Caco-2 (cell line): ENCODE data around the gene CRTC3. TPM values are rescaled to one million over a fixed set of nuclear protein-coding genes. Genes with fewer than 3 reads are reported as not detected.
"Not testable (repeated sequence)": the region's sequence is repeated elsewhere in the genome, so short reads cannot be mapped to it uniquely, and the experiment has no call there.

Experiments
- BruUV-seq: library from RNA; stranded (reverse); fragments of 400-500 nt; replicated peaks from 2 replicates; lab custom pipeline; 2021; lab: Mats Ljungman, UMichigan
- CTCF ChIA-PET: fragments of 300-600 bp; sonication (Branson Sonifier 250); formaldehyde crosslinking; loops from one replicate; lab custom pipeline; 2022; ENCODE audit warnings: antibody characterized with exemption; lab: Charles Lee
- POLR2A ChIA-PET: fragments of 300-600 bp; sonication (Branson Sonifier 250); formaldehyde crosslinking; loops from one replicate; lab custom pipeline; 2022; ENCODE audit warnings: antibody characterized with exemption; lab: Charles Lee
- DNase-seq, 2 experiments: peaks; one replicate each; pipeline versions ENCODE4 v3.0.0 to v3.0.0-alpha.2; 2020 to 2022
- H3K27me3 ChIP-seq: replicated peaks from 2 replicates; pipeline ENCODE4 v1.6.0; 2011; ENCODE audit warnings: low read length; ENCODE audit not compliant: control insufficient read depth, insufficient read depth
- H3K36me3 ChIP-seq: 2 replicates; pipeline ENCODE4 v1.5.1; 2011; ENCODE audit warnings: low read length; ENCODE audit not compliant: control insufficient read depth, insufficient read depth
- H3K4me1 ChIP-seq: fragments of 250-450 bp; sonication (Bioruptor Pico); 2 replicates; pipeline ENCODE4 v1.5.1; 2020; ENCODE audit warnings: mild to moderate bottlenecking
- H3K4me3 ChIP-seq: 2 replicates; pipeline ENCODE4 v1.5.1; 2011; ENCODE audit warnings: low read depth, mild to moderate bottlenecking, control low read depth, low read length
- H3K9me3 ChIP-seq: fragments of 250-450 bp; sonication (Bioruptor Pico); 2 replicates; pipeline ENCODE4 v1.5.1; 2020; ENCODE audit warnings: mild to moderate bottlenecking, moderate library complexity
- H3K27ac Mint-ChIP-seq: one replicate; pipeline ENCODE4 v1.8.0; 2022; ENCODE audit warnings: mixed read lengths; ENCODE audit not compliant: unreplicated experiment
- H3K27me3 Mint-ChIP-seq: one replicate; pipeline ENCODE4 v1.8.0; 2022; ENCODE audit warnings: mixed read lengths; ENCODE audit not compliant: insufficient read depth, unreplicated experiment
- H3K36me3 Mint-ChIP-seq: one replicate; pipeline ENCODE4 v1.8.0; 2022; ENCODE audit warnings: mild to moderate bottlenecking, mixed read lengths; ENCODE audit not compliant: insufficient read depth, unreplicated experiment
- H3K4me1 Mint-ChIP-seq: one replicate; pipeline ENCODE4 v1.8.0; 2022; ENCODE audit warnings: low read depth, mixed read lengths; ENCODE audit not compliant: unreplicated experiment
- H3K4me3 Mint-ChIP-seq: one replicate; pipeline ENCODE4 v1.8.0; 2022; ENCODE audit warnings: mild to moderate bottlenecking, moderate library complexity, mixed read lengths; ENCODE audit not compliant: unreplicated experiment
- H3K9me3 Mint-ChIP-seq: one replicate; pipeline ENCODE4 v1.8.0; 2022; ENCODE audit warnings: mixed read lengths; ENCODE audit not compliant: unreplicated experiment
- intact Hi-C: fragments of 100-400 bp; cut with micrococcal nuclease; formaldehyde crosslinking; loops from one replicate; pipeline ENCODE4 v1.10.0; 2022; ENCODE audit not compliant: unreplicated experiment
- total RNA-seq: library from RNA; stranded (reverse); gene quantifications from 2 replicates; pipeline ENCODE4 v1.2.3, GENCODE V29; 2022
- TF ChIP-seq, protein P1 (sequence below), 2 experiments: fragments of 200-600 bp in 1 of 2; IDR thresholded peaks; 1 replicate in 1 of 2; 2 replicates in 1 of 2; pipeline versions ENCODE4 v1.5.1 to v1.8.0; 2011 to 2022; ENCODE audit warnings: antibody characterized with exemption in 1 of 2, control low read depth in 1 of 2, inconsistent platforms in 1 of 2, low read depth in 1 of 2, low read length in 1 of 2, mild to moderate bottlenecking in 1 of 2, moderate library complexity in 1 of 2; ENCODE audit not compliant: insufficient read depth in 1 of 2, severe bottlenecking in 1 of 2, unreplicated experiment in 1 of 2

CRTC3 gene
- total RNA-seq, 1 experiment from 2014 or later, result 35.0 TPM

DNA sequence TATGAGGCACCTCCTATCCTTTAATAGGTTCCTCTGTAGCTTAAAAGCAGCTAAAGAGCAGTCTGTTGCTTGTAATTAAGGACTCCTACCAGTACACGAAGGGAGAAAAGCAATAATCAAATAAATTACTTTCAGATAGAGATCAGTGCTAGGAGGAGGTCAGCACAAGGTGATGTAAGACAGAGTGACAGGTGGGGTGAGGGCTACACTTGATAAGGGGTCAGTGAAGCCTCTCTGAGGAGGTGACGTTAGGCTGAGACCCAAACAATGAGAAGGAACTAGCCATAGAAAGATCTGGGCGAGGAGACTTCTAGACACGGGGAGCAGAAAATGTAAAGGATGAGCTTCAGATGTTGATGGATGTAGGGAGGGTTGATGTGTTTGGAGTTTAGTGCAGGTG lies 129.8 kb downstream of the CRTC3 start:
- no peaks in the 10 kb centered on the region for H3K4me1 Mint-ChIP-seq
- no peaks in the 10 kb centered on the region for H3K36me3 Mint-ChIP-seq
- no peak for DNase-seq
- CTCF ChIA-PET, result interaction anchor here (1.2 kb wide), 1 partner anchor 11 kb away, joined by 5 read pairs; no protein-coding TSS in a partner anchor
- no TSS peak for BruUV-seq
- Histone ChIP-seq H3K36me3 (no peaks in the 10 kb centered on the region), H3K27me3 (no peaks in the 10 kb centered on the region), H3K4me1 (no peaks in the 10 kb centered on the region), H3K4me3 (no peak overlapping the region), H3K9me3 (no peaks in the 10 kb centered on the region)
- POLR2A ChIA-PET, result no interaction called here
- TF ChIP-seq, protein P1, sequence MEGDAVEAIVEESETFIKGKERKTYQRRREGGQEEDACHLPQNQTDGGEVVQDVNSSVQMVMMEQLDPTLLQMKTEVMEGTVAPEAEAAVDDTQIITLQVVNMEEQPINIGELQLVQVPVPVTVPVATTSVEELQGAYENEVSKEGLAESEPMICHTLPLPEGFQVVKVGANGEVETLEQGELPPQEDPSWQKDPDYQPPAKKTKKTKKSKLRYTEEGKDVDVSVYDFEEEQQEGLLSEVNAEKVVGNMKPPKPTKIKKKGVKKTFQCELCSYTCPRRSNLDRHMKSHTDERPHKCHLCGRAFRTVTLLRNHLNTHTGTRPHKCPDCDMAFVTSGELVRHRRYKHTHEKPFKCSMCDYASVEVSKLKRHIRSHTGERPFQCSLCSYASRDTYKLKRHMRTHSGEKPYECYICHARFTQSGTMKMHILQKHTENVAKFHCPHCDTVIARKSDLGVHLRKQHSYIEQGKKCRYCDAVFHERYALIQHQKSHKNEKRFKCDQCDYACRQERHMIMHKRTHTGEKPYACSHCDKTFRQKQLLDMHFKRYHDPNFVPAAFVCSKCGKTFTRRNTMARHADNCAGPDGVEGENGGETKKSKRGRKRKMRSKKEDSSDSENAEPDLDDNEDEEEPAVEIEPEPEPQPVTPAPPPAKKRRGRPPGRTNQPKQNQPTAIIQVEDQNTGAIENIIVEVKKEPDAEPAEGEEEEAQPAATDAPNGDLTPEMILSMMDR (IDR thresholded peaks at IDR 0.05; ENCODE audit: insufficient read depth in 1 of 2, low read depth in 1 of 2, low read length in 1 of 2, severe bottlenecking in 1 of 2, unreplicated experiment in 1 of 2), result no peak
- H3K4me3 Mint-ChIP-seq, result no peak overlapping the region
- no peaks in the 10 kb centered on the region for H3K9me3 Mint-ChIP-seq
- H3K27me3 Mint-ChIP-seq, result no peaks in the 10 kb centered on the region
- intact Hi-C loops, result loop anchor here (5.0 kb wide), 1 partner anchor 598 kb away; no protein-coding TSS in a partner anchor
- no peak overlapping the region for H3K27ac Mint-ChIP-seq

DNA sequence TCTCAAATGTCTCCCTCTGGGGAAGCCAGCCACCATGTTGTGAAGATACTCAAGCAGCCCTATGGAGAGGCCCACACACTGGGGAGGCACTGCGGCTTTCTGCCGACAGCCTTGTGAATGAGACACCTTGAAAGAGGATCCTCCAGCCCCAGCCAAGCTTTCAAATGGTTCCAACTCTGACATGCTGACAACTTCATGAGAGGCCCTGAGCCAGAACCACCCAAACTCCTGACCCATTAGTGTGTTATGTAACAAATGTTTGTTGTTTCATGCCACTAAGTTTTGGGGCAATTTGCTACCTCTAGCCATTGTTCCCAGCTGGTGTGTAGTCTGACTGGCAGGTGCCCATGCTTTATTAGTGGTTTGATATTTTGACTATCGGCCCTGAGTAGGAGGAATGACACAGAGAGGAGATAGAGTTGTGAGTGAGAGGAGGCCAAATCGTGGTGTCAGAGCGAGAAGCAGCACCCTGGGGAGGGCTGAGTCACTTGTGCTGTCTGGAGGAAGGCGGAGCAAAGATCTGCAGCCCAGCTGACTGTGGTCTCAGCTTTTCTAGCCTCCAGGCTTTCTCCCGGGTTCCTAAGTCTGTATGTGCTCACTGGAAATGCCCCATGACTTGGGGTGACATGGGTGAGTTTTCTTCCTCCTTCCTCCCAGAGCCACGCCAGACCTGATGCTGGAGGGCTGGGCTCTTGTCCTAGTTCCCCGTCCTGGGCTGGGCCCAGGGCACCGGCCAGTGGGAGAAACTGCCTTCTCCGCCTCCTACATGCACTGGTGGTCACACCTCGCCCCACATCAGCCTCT lies 130.7 kb downstream of the CRTC3 start:
- no peaks in the 10 kb centered on the region for H3K9me3 ChIP-seq
- no peak overlapping the region for H3K4me3 ChIP-seq
- Mint-ChIP-seq H3K4me1 (no peaks in the 10 kb centered on the region), H3K4me3 (no peak overlapping the region), H3K27ac (no peak overlapping the region), H3K36me3 (peaks cover under 1% of the 10 kb centered on the region), H3K27me3 (no peaks in the 10 kb centered on the region), H3K9me3 (no peaks in the 10 kb centered on the region)
- ChIA-PET CTCF (interaction anchor here (1.2 kb wide), 1 partner anchor 12 kb away, joined by 5 read pairs; no protein-coding TSS in a partner anchor), POLR2A (no interaction called here)
- no peaks in the 10 kb centered on the region for H3K36me3 ChIP-seq
- H3K4me1 ChIP-seq, result no peaks in the 10 kb centered on the region
- TF ChIP-seq, protein P1 (IDR thresholded peaks at IDR 0.05; ENCODE audit: insufficient read depth in 1 of 2, low read depth in 1 of 2, low read length in 1 of 2, severe bottlenecking in 1 of 2, unreplicated experiment in 1 of 2), result no peak
- DNase-seq, result no peak
- BruUV-seq, result no TSS peak
- intact Hi-C loops, result no loop called here
- no peaks in the 10 kb centered on the region for H3K27me3 ChIP-seq

DNA sequence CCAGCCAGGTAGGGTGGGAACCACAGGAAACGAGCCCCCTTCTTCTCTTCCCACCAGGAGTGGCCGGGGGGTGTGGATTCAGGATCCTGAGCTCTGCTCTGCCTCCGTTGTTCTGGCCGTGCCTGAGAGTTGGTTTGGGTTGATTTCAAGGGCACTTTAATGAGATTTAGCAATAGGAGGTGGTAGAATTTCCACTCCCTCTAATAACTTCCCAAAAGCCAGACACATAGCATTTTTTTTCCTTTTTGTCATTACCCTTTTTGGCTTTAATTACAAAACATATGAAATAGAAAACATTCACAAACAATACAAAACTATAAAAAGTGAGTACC lies 131.2 kb downstream of the CRTC3 start:
- H3K4me3 Mint-ChIP-seq, H3K4me3 ChIP-seq, DNase-seq, H3K4me1 Mint-ChIP-seq, H3K36me3 Mint-ChIP-seq, H3K27me3 Mint-ChIP-seq, H3K36me3 ChIP-seq, H3K27ac Mint-ChIP-seq, BruUV-seq, H3K9me3 ChIP-seq, H3K27me3 ChIP-seq, POLR2A ChIA-PET, H3K9me3 Mint-ChIP-seq, H3K4me1 ChIP-seq, intact Hi-C loops: not testable (repeated sequence)
- CTCF ChIA-PET, result interaction anchor here (0.6 kb wide), 1 partner anchor 155 kb away, joined by 5 read pairs; no protein-coding TSS in a partner anchor

DNA sequence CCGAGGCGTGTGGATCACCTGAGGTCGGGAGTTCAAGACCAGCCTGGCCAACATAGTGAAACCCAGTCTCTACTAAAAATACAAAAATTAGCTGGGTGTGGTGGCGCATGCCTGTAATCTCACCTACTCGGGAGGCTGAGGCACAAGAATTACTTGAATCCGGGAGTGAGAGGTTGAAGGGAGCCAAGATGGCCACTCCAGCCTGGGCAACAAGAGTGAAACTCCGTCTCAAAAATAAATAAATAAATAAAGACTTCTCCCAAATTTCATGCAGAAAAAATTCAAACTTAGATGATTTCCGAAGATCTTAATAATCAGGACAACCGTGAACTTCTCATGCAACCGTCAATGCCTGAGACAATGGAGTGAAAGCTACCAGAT lies 134.3 kb downstream of the CRTC3 start:
- peak overlapping the region; percentile 83 for H3K27ac Mint-ChIP-seq
- intact Hi-C loops, H3K36me3 Mint-ChIP-seq, POLR2A ChIA-PET, H3K4me1 ChIP-seq, H3K9me3 Mint-ChIP-seq, H3K36me3 ChIP-seq, H3K27me3 ChIP-seq, H3K9me3 ChIP-seq, H3K4me1 Mint-ChIP-seq, H3K27me3 Mint-ChIP-seq, CTCF ChIA-PET, DNase-seq, H3K4me3 ChIP-seq: not testable (repeated sequence)
- H3K4me3 Mint-ChIP-seq, result peak overlapping the region; percentile 77
- TSS peak; percentile 47 for BruUV-seq
